B cell (primary cell): ENCODE data around the gene GLI3.

ENCODE experiments used
- CTCF ChIP-seq: fragments of 200-600 bp; IDR thresholded peaks from one replicate; pipeline ENCODE4 v1.8.0; 2022; ENCODE audit warnings: antibody characterized with exemption, mild to moderate bottlenecking
- EZH2 ChIP-seq: IDR thresholded peaks from 2 replicates; pipeline ENCODE4 v1.6.1; 2012; ENCODE audit warnings: borderline replicate concordance, low read depth, mild to moderate bottlenecking, moderate library complexity, low read length; ENCODE audit not compliant: insufficient read depth, poor library complexity, severe bottlenecking

- no peak for TF ChIP-seq CTCF
- no peak for TF ChIP-seq EZH2
Measured at GRCh38 chr7:42064534-42064933, 172.5 kb downstream of the GLI3 start.
